ENCODE results near the gene HELZ2. TPM values are rescaled to one million over a fixed set of nuclear protein-coding genes. Genes with fewer than 3 reads are reported as not detected.

Gene HELZ2
- total and polyA plus RNA-seq, 2 donors from 2014 or later, result 3.2 to 40.7 TPM

GRCh38 chr20:63620991-63621390, 47.0 kb upstream of the HELZ2 start:
- no peak overlapping the region for H3K9ac ChIP-seq (ENCODE audit: low read length in 3 of 3)
- intact Hi-C loops (cut with DNase I), result loop anchor here (5.0 kb wide), 1 partner anchor 436 kb away; no protein-coding TSS in a partner anchor
- no peak overlapping the region for H3K4me3 ChIP-seq (ENCODE audit: low read length in 3 of 3)
- no peaks in the 10 kb centered on the region for H3K27me3 ChIP-seq (ENCODE audit: control insufficient read depth, insufficient read depth, low read length)
- peaks cover 0 to 11% (median 8%) of the 10 kb centered on the region in 3 donors for H3K36me3 ChIP-seq (ENCODE audit: control insufficient read depth in 2 of 3, insufficient read depth in 3 of 3, low read length in 3 of 3)
- peaks cover 0 to 6% (median 0%) of the 10 kb centered on the region in 3 donors for H3K4me1 ChIP-seq (ENCODE audit: control insufficient read depth in 2 of 3, insufficient read depth in 2 of 3, low read depth in 1 of 3, low read length in 3 of 3)
- TF ChIP-seq CTCF (IDR thresholded peaks at IDR 0.05; ENCODE audit: borderline replicate concordance, extremely low read depth, insufficient read depth), result no peak
- FAIRE-seq, result no peak
- no peaks in the 10 kb centered on the region for H3K9me3 ChIP-seq (ENCODE audit: control insufficient read depth in 2 of 3, insufficient read depth in 1 of 3, low read length in 3 of 3)
- DNase-seq, result peak in 1 of 5 donors; percentile 20
- H3K27ac ChIP-seq (ENCODE audit: low read depth in 2 of 2, low read length in 2 of 2), result no peak overlapping the region

- Histone ChIP-seq H3K4me1 (ENCODE audit: control insufficient read depth in 2 of 3, insufficient read depth in 2 of 3, low read depth in 1 of 3, low read length in 3 of 3) (peaks cover 0 to 3% (median 0%) of the 10 kb centered on the region in 3 donors), H3K4me3 (ENCODE audit: low read length in 3 of 3) (no peak overlapping the region), H3K27ac (ENCODE audit: low read depth in 2 of 2, low read length in 2 of 2) (no peak overlapping the region), H3K36me3 (ENCODE audit: control insufficient read depth in 2 of 3, insufficient read depth in 3 of 3, low read length in 3 of 3) (peaks cover 0 to 11% (median 8%) of the 10 kb centered on the region in 3 donors), H3K27me3 (ENCODE audit: control insufficient read depth, insufficient read depth, low read length) (no peaks in the 10 kb centered on the region), H3K9me3 (ENCODE audit: control insufficient read depth in 2 of 3, insufficient read depth in 1 of 3, low read length in 3 of 3) (no peaks in the 10 kb centered on the region), H3K9ac (ENCODE audit: low read length in 3 of 3) (no peak overlapping the region)
- no peak for FAIRE-seq
- intact Hi-C loops (cut with DNase I), result no loop called here
- TF ChIP-seq CTCF (IDR thresholded peaks at IDR 0.05; ENCODE audit: borderline replicate concordance, extremely low read depth, insufficient read depth), result no peak
- DNase-seq, result peak in 1 of 5 donors; percentile 66
Observed at GRCh38 chr20:63619505-63619904, 45.5 kb upstream of the HELZ2 start.

- H3K36me3 ChIP-seq (ENCODE audit: control insufficient read depth in 2 of 3, insufficient read depth in 3 of 3, low read length in 3 of 3), result peaks cover 0 to 11% (median 8%) of the 10 kb centered on the region in 3 donors
- H3K9ac ChIP-seq (ENCODE audit: low read length in 3 of 3), result no peak overlapping the region
- TF ChIP-seq CTCF (IDR thresholded peaks at IDR 0.05; ENCODE audit: borderline replicate concordance, extremely low read depth, insufficient read depth), result no peak
- no peaks in the 10 kb centered on the region for H3K9me3 ChIP-seq (ENCODE audit: control insufficient read depth in 2 of 3, insufficient read depth in 1 of 3, low read length in 3 of 3)
- intact Hi-C loops (cut with DNase I), result no loop called here
- peak in 1 of 5 donors; percentile 59 for DNase-seq
- FAIRE-seq, result no peak
- H3K27ac ChIP-seq (ENCODE audit: low read depth in 2 of 2, low read length in 2 of 2), result no peak overlapping the region
- peaks cover 0 to 3% (median 0%) of the 10 kb centered on the region in 3 donors for H3K4me1 ChIP-seq (ENCODE audit: control insufficient read depth in 2 of 3, insufficient read depth in 2 of 3, low read depth in 1 of 3, low read length in 3 of 3)
- no peaks in the 10 kb centered on the region for H3K27me3 ChIP-seq (ENCODE audit: control insufficient read depth, insufficient read depth, low read length)
- H3K4me3 ChIP-seq (ENCODE audit: low read length in 3 of 3), result no peak overlapping the region
Observed at GRCh38 chr20:63619086-63619485, 45.0 kb upstream of the HELZ2 start.
